H9 (cell line): ENCODE results near the gene WASF3. TPM values are rescaled to one million over a fixed set of nuclear protein-coding genes. Genes with fewer than 3 reads are reported as not detected.

Source experiments
- DNase-seq: peaks from one replicate; pipeline ENCODE4 v3.0.0-alpha.2; 2017
- H2AFZ ChIP-seq: one replicate; pipeline ENCODE4 v1.6.1; 2013; ENCODE audit warnings: mild to moderate bottlenecking, low read length, control low read depth, moderate library complexity
- H2AK5ac ChIP-seq: 2 replicates; pipeline ENCODE4 v1.6.1; 2013; ENCODE audit warnings: low read length, control low read depth, mixed read lengths; ENCODE audit not compliant: insufficient read length
- H2BK120ac ChIP-seq: one replicate; pipeline ENCODE4 v1.6.1; 2013; ENCODE audit warnings: low read depth, mild to moderate bottlenecking, low read length, control low read depth, inconsistent platforms; ENCODE audit not compliant: poor library complexity, severe bottlenecking
- H2BK12ac ChIP-seq: 2 replicates; pipeline ENCODE4 v1.6.1; 2013; ENCODE audit warnings: low read length, control low read depth, mixed read lengths, low read depth; ENCODE audit not compliant: insufficient read length
- H2BK15ac ChIP-seq: 2 replicates; pipeline ENCODE4 v1.6.1; 2013; ENCODE audit warnings: low read depth, low read length, control low read depth
- H2BK20ac ChIP-seq: one replicate; pipeline ENCODE4 v1.6.1; 2013; ENCODE audit warnings: low read depth, mild to moderate bottlenecking, low read length, control low read depth, inconsistent platforms; ENCODE audit not compliant: poor library complexity, severe bottlenecking
- H2BK5ac ChIP-seq: 2 replicates; pipeline ENCODE4 v1.6.1; 2013; ENCODE audit warnings: low read length, control low read depth, mixed read lengths; ENCODE audit not compliant: insufficient read length
- H3K14ac ChIP-seq: 2 replicates; pipeline ENCODE4 v1.6.1; 2013; ENCODE audit warnings: low read length, control low read depth; ENCODE audit not compliant: insufficient read depth
- H3K18ac ChIP-seq: 2 replicates; pipeline ENCODE4 v1.6.1; 2013; ENCODE audit warnings: low read depth, mild to moderate bottlenecking, mixed read lengths, low read length, control low read depth; ENCODE audit not compliant: insufficient read length
- H3K23ac ChIP-seq: 2 replicates; pipeline ENCODE4 v1.6.1; 2013; ENCODE audit warnings: low read length, control low read depth, mixed read lengths, low read depth; ENCODE audit not compliant: insufficient read length
- H3K23me2 ChIP-seq: 2 replicates; pipeline ENCODE4 v1.6.1; 2013; ENCODE audit warnings: low read depth, mild to moderate bottlenecking, mixed read lengths, low read length, control low read depth; ENCODE audit not compliant: insufficient read length, poor library complexity, severe bottlenecking
- H3K27ac ChIP-seq: 2 replicates; pipeline ENCODE4 v1.5.1; 2013; ENCODE audit warnings: low read length, control low read depth, mixed read lengths, low read depth; ENCODE audit not compliant: insufficient read length
- H3K27me3 ChIP-seq: 2 replicates; pipeline ENCODE4 v1.6.1; 2013; ENCODE audit warnings: low read length, control low read depth, inconsistent platforms; ENCODE audit not compliant: insufficient read depth
- H3K4ac ChIP-seq: 2 replicates; pipeline ENCODE4 v1.6.1; 2013; ENCODE audit warnings: low read depth, mild to moderate bottlenecking, control low read depth, inconsistent platforms, low read length, moderate library complexity
- H3K4me1 ChIP-seq: 2 replicates; pipeline ENCODE4 v1.6.1; 2013; ENCODE audit warnings: low read length, control low read depth, inconsistent platforms; ENCODE audit not compliant: insufficient read depth
- H3K4me2 ChIP-seq: 2 replicates; pipeline ENCODE4 v1.6.1; 2013; ENCODE audit warnings: low read length, control low read depth, mixed read lengths; ENCODE audit not compliant: insufficient read length, insufficient read depth
- H3K56ac ChIP-seq: 2 replicates; pipeline ENCODE4 v1.6.1; 2013; ENCODE audit warnings: low read depth, mild to moderate bottlenecking, mixed read lengths, low read length, control low read depth; ENCODE audit not compliant: insufficient read length
- H3K79me1 ChIP-seq: 2 replicates; pipeline ENCODE4 v1.6.1; 2013; ENCODE audit warnings: low read depth, mild to moderate bottlenecking, moderate library complexity, low read length, control low read depth, inconsistent platforms; ENCODE audit not compliant: insufficient read depth, poor library complexity, severe bottlenecking
- H3K79me2 ChIP-seq: 2 replicates; pipeline ENCODE4 v1.6.1; 2013; ENCODE audit warnings: low read length, control low read depth, inconsistent platforms; ENCODE audit not compliant: insufficient read depth
- H3K9ac ChIP-seq: 2 replicates; pipeline ENCODE4 v1.6.1; 2013; ENCODE audit warnings: low read length, control low read depth, mixed read lengths; ENCODE audit not compliant: insufficient read length; ENCODE audit errors: extremely low read depth
- H3K9me3 ChIP-seq: one replicate; pipeline ENCODE4 v1.6.1; 2013; ENCODE audit warnings: low read depth, low read length, inconsistent platforms; ENCODE audit not compliant: control insufficient read depth
- H3T11ph ChIP-seq: one replicate; pipeline ENCODE4 v1.6.1; 2013; ENCODE audit warnings: mild to moderate bottlenecking, low read length, control low read depth, inconsistent platforms
- H4K20me1 ChIP-seq: one replicate; pipeline ENCODE4 v1.6.1; 2013; ENCODE audit not compliant: control insufficient read depth, insufficient read length, insufficient read depth
- H4K5ac ChIP-seq: 2 replicates; pipeline ENCODE4 v1.6.1; 2013; ENCODE audit warnings: low read depth, mild to moderate bottlenecking, mixed read lengths, low read length, control low read depth; ENCODE audit not compliant: insufficient read length
- H4K8ac ChIP-seq: replicated peaks from 2 replicates; pipeline ENCODE4 v1.6.1; 2013; ENCODE audit warnings: low read length, control low read depth, mixed read lengths, low read depth; ENCODE audit not compliant: insufficient read length
- H4K91ac ChIP-seq: 2 replicates; pipeline ENCODE4 v1.6.1; 2013; ENCODE audit warnings: low read depth, mild to moderate bottlenecking, moderate library complexity, mixed read lengths, low read length, control low read depth; ENCODE audit not compliant: insufficient read length
- H3K27ac Mint-ChIP-seq, 3 experiments: 2 replicates in 2 of 3; 3 replicates in 1 of 3; pipeline ENCODE4 v1.8.0; 2020 to 2021; ENCODE audit warnings: mixed read lengths in 3 of 3, mild to moderate bottlenecking in 1 of 3, moderate library complexity in 1 of 3
- H3K27me3 Mint-ChIP-seq: 2 replicates; pipeline ENCODE4 v1.8.0; 2021; ENCODE audit warnings: low read depth, mild to moderate bottlenecking, moderate library complexity, mixed read lengths
- H3K36me3 Mint-ChIP-seq, 3 experiments: 2 replicates in 2 of 3; 3 replicates in 1 of 3; pipeline ENCODE4 v1.8.0; 2020 to 2021; ENCODE audit warnings: low read depth in 3 of 3, mixed read lengths in 3 of 3; ENCODE audit not compliant: insufficient read depth in 1 of 3
- H3K4me1 Mint-ChIP-seq, 2 experiments: 2 replicates each; pipeline ENCODE4 v1.8.0; 2020; ENCODE audit warnings: mixed read lengths in 2 of 2
- H3K4me3 Mint-ChIP-seq, 2 experiments: 2 replicates in 1 of 2; 3 replicates in 1 of 2; pipeline ENCODE4 v1.8.0; 2020 to 2021; ENCODE audit warnings: mild to moderate bottlenecking in 2 of 2, mixed read lengths in 2 of 2, moderate library complexity in 1 of 2
- H3K9me3 Mint-ChIP-seq, 2 experiments: 2 replicates in 1 of 2; 3 replicates in 1 of 2; pipeline ENCODE4 v1.8.0; 2020; ENCODE audit warnings: mild to moderate bottlenecking in 2 of 2, mixed read lengths in 2 of 2, moderate library complexity in 1 of 2
- WGBS: extraction: QIAGEN DNeasy Blood & Tissue Kit; methylation state at CpG from one replicate; pipeline ENCODE4 v1.1.7; 2013; ENCODE audit warnings: missing lambda C conversion rate, low lambda C conversion rate, mixed read lengths; ENCODE audit not compliant: insufficient read length; ENCODE audit errors: extremely low coverage; 5-methylcytosine and 5-hydroxymethylcytosine counted together
- total RNA-seq: library from RNA; stranded (reverse); gene quantifications from 2 replicates; pipeline ENCODE4 v1.2.1, GENCODE V29; 2021
- TF ChIP-seq, protein P1 (sequence below): fragments of 200-600 bp; sonication (generic); conservative IDR thresholded peaks from 3 replicates; pipeline ENCODE4 v1.8.0; 2021; ENCODE audit warnings: antibody characterized with exemption, mild to moderate bottlenecking

WASF3 gene
- total RNA-seq, 1 experiment from 2014 or later, result 22.2 TPM

DNA sequence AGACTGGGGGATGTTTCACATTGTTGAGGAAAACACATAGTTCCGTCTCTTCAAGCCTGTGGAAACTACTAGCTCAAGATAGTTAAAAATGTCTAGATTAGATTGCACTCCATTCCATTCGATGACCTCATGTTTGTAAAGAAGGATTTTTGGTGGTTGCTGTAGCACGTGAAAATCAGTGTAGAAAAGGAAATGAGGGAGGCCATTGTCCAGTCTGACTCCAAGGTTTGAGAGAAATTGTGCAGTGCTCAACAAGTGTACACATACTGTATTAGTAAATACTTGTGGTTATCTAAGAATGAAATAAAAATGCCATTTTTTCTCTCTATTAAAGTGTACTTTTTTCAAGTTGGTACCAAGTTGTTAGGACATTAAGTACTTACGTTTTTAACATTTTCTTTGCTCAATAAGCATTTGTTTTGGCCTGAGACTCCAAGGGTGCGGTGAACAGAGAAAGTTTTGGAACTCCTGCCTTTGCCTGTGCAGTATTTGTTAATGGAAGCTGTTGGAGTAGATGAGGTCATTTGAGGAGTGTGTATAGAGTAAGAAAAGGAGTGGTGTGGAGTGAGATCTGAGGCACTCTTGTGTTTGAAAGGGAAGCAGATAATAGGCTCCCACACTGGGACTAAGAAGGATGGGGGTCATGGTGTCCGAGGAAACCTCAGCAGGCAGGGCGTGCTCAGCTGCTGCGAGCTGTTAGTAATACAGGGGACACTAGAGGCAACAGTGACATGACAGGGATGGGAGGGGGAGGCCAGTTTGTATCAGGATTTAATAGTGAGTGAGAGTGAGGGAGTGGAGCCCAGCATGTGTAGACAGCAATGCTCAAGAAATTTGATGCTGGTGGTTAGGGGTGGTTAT lies 4.4 kb downstream of the WASF3 start:
- Histone ChIP-seq H3K23me2 (peaks cover 3% of the 10 kb centered on the region), H3K56ac (no peak overlapping the region), H4K5ac (no peak overlapping the region), H3K4me1 (peaks cover 5% of the 10 kb centered on the region; the same call in 1 of the 2 replicates), H3K4ac (no peak overlapping the region), H2AFZ (no peak overlapping the region), H3K14ac (no peak overlapping the region; the same call in 1 of the 2 replicates), H2AK5ac (no peak overlapping the region), H4K20me1 (no peaks in the 10 kb centered on the region), H4K91ac (no peak overlapping the region), H3K9ac (no peak overlapping the region), H2BK20ac (no peak overlapping the region), H3K4me2 (no peak overlapping the region), H3K18ac (no peak overlapping the region), H3K79me2 (peaks cover 13% of the 10 kb centered on the region; the same call in 1 of the 2 replicates), H2BK12ac (no peak overlapping the region), H3K27ac (no peak overlapping the region), H2BK5ac (no peak overlapping the region), H2BK15ac (no peak overlapping the region), H3K79me1 (peaks cover 9% of the 10 kb centered on the region), H2BK120ac (no peak overlapping the region), H3K9me3 (no peaks in the 10 kb centered on the region), H3K23ac (no peak overlapping the region), H3T11ph (no peak overlapping the region), H3K27me3 (no peaks in the 10 kb centered on the region), H4K8ac (no peak overlapping the region)
- Mint-ChIP-seq H3K4me3 (no peak overlapping the region), H3K4me1 (peaks cover 13 to 15% of the 10 kb centered on the region in 2 experiments), H3K27ac (no peak overlapping the region), H3K36me3 (peaks cover 0 to 4% (median 0%) of the 10 kb centered on the region in 3 experiments; a peak in 2 of 7 replicates), H3K27me3 (peaks cover 19% of the 10 kb centered on the region), H3K9me3 (no peaks in the 10 kb centered on the region; a peak in 1 of 5 replicates)
- WGBS, result no CpG with 5 or more reads among the region's 8 CpGs
- TF ChIP-seq, protein P1, sequence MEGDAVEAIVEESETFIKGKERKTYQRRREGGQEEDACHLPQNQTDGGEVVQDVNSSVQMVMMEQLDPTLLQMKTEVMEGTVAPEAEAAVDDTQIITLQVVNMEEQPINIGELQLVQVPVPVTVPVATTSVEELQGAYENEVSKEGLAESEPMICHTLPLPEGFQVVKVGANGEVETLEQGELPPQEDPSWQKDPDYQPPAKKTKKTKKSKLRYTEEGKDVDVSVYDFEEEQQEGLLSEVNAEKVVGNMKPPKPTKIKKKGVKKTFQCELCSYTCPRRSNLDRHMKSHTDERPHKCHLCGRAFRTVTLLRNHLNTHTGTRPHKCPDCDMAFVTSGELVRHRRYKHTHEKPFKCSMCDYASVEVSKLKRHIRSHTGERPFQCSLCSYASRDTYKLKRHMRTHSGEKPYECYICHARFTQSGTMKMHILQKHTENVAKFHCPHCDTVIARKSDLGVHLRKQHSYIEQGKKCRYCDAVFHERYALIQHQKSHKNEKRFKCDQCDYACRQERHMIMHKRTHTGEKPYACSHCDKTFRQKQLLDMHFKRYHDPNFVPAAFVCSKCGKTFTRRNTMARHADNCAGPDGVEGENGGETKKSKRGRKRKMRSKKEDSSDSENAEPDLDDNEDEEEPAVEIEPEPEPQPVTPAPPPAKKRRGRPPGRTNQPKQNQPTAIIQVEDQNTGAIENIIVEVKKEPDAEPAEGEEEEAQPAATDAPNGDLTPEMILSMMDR, result no peak
- no peak for DNase-seq
